Colonic mucosa (tissue), 4 donors: ENCODE results near the gene SLC1A4. TPM values are rescaled to one million over a fixed set of nuclear protein-coding genes. Genes with fewer than 3 reads are reported as not detected.

ENCODE experiments used
- DNase-seq: peaks from one replicate; pipeline ENCODE4 v3.0.0-alpha.2; 2020
- H3K27ac ChIP-seq: fragments of 200-600 bp; one replicate; pipeline ENCODE4 v1.8.0; 2021
- H3K27me3 ChIP-seq: fragments of 200-600 bp; one replicate; pipeline ENCODE4 v1.8.0; 2021
- H3K36me3 ChIP-seq: fragments of 200-600 bp; one replicate; pipeline ENCODE4 v1.8.0; 2021
- H3K4me1 ChIP-seq: fragments of 200-600 bp; one replicate; pipeline ENCODE4 v1.8.0; 2021; ENCODE audit warnings: mild to moderate bottlenecking
- H3K4me3 ChIP-seq: fragments of 200-600 bp; one replicate; pipeline ENCODE4 v1.8.0; 2021
- H3K9ac ChIP-seq, 2 donors: one replicate each; pipeline ENCODE4 v1.7.0; 2013; ENCODE audit warnings: control low read depth in 2 of 2, low read depth in 2 of 2, low read length in 2 of 2
- H3K9me3 ChIP-seq: fragments of 200-600 bp; one replicate; pipeline ENCODE4 v1.8.0; 2021
- intact Hi-C: fragments of 100-400 bp; cut with DNase I; formaldehyde crosslinking; loops from one replicate; pipeline ENCODE4 v1.14.1; 2022
- total RNA-seq, 2 donors: library from RNA; stranded (reverse); fragmentation: NEBNext Ultra II Directional in 1 of 2; extraction: Animal tissue kit (Norgen Biotek cat#: 25700) in 1 of 2; gene quantifications; one replicate each; pipeline ENCODE4 v1.2.1, GENCODE V29; 2021
- TF ChIP-seq, protein P1 (sequence below): fragments of 200-600 bp; IDR thresholded peaks from one replicate; pipeline ENCODE4 v1.8.0; 2022; ENCODE audit warnings: antibody characterized with exemption, mild to moderate bottlenecking
- donor health status: healthy.
- donor health status: DM: no; HTN: no; CAD: no.
- donor health status: DM: no; HTN: no; CAD: no.

SLC1A4 gene
- total RNA-seq, 2 donors from 2014 or later, result 13.7 to 32.4 TPM

DNA sequence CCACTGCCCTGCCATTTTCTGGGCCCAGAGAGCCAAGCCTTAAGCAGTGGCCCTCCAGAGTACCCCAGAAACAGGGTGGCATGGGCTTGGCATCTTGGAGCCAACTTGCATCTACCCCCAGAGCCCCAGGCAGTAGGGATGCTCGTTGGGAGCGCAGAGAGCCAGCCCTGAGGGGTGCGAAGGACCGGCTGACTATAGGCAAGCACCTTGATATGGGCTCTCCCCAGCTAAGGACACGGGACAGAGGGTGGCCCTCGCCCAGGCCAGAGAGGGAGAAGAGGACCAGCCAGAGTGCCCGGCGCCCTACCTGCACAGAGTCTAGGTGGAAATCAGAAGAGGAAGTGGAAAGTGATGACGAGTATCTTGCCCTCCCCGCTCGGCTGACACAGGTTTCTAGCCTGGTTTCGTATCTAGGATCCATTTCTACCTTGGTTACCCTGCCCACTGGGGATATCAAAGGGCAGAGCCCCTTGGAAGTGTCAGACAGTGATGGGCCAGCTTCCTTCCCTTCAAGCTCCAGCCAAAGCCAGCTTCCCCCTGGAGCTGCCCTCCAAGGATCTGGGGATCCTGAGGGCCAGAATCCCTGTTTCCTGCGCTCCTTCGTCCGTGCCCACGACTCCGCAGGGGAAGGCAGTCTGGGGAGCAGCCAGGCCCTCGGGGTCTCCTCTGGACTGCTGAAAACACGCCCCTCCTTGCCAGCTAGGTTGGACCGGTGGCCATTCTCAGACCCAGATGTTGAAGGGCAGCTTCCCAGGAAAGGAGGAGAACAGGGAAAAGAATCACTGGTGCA lies 83.2 kb downstream of the SLC1A4 start:
- peaks cover 20% of the 10 kb centered on the region for H3K4me1 ChIP-seq
- intact Hi-C loops, result loop anchor here (10.0 kb wide), 1 partner anchor 52 kb away; no protein-coding TSS in a partner anchor
- no peaks in the 10 kb centered on the region for H3K9me3 ChIP-seq
- no peaks in the 10 kb centered on the region for H3K27me3 ChIP-seq
- no peak overlapping the region for H3K9ac ChIP-seq
- DNase-seq, result no peak
- H3K27ac ChIP-seq, result no peak overlapping the region
- no peak overlapping the region for H3K4me3 ChIP-seq
- H3K36me3 ChIP-seq, result no peaks in the 10 kb centered on the region
- TF ChIP-seq, protein P1, sequence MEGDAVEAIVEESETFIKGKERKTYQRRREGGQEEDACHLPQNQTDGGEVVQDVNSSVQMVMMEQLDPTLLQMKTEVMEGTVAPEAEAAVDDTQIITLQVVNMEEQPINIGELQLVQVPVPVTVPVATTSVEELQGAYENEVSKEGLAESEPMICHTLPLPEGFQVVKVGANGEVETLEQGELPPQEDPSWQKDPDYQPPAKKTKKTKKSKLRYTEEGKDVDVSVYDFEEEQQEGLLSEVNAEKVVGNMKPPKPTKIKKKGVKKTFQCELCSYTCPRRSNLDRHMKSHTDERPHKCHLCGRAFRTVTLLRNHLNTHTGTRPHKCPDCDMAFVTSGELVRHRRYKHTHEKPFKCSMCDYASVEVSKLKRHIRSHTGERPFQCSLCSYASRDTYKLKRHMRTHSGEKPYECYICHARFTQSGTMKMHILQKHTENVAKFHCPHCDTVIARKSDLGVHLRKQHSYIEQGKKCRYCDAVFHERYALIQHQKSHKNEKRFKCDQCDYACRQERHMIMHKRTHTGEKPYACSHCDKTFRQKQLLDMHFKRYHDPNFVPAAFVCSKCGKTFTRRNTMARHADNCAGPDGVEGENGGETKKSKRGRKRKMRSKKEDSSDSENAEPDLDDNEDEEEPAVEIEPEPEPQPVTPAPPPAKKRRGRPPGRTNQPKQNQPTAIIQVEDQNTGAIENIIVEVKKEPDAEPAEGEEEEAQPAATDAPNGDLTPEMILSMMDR, result no peak

Other genes starting within 250 kb of the SLC1A4 start
- gene CEP68, start 67.0 kb downstream of the SLC1A4 start, total RNA-seq, result 1 to 10 TPM; 7.1 to 8.5 TPM
- gene RAB1A, start 140.7 kb downstream of the SLC1A4 start, total RNA-seq, result 100 to 1,000 TPM; 187 to 212 TPM
- gene ACTR2, start 238.4 kb downstream of the SLC1A4 start, total RNA-seq, result 100 to 1,000 TPM; 314 to 406 TPM